GDM1 (cell line): ENCODE measurements around the gene SPG21.

Experiments
- DNase-seq: peaks from one replicate; lab custom pipeline; 2025; lab: John Stamatoyannopoulos, UW

The SPG21 gene

GRCh38 chr15:64991536-64992135 lies 1.9 kb upstream of the SPG21 start:
- DNase-seq, result no peak

- no peak for DNase-seq
Measured at GRCh38 chr15:64990168-64990470, 405 bp upstream of the SPG21 start.

- DNase-seq, result no peak
Measured at GRCh38 chr15:64987136-64987535, 2.6 kb downstream of the SPG21 start.

GRCh38 chr15:64985366-64986033 lies 4.2 kb downstream of the SPG21 start:
- DNase-seq, result no peak

GRCh38 chr15:64982472-64982871 lies 7.2 kb downstream of the SPG21 start:
- no peak for DNase-seq

- no peak for DNase-seq
Measured at GRCh38 chr15:64981812-64982431, 7.8 kb downstream of the SPG21 start.

- no peak for DNase-seq
Measured at GRCh38 chr15:64979252-64979710, 10.4 kb downstream of the SPG21 start.

GRCh38 chr15:64975390-64975789 lies 14.3 kb downstream of the SPG21 start:
- no peak for DNase-seq

- DNase-seq, result no peak
Measured at GRCh38 chr15:64970698-64971097, 19.0 kb downstream of the SPG21 start.

- no peak for DNase-seq
Measured at GRCh38 chr15:64969401-64969800, 20.3 kb downstream of the SPG21 start.

- DNase-seq, result no peak
Measured at GRCh38 chr15:64961013-64961412, 28.7 kb downstream of the SPG21 start.

GRCh38 chr15:64960153-64960552 lies 29.6 kb downstream of the SPG21 start:
- no peak for DNase-seq

GRCh38 chr15:64959128-64959527 lies 30.6 kb downstream of the SPG21 start:
- DNase-seq, result no peak

GRCh38 chr15:64954395-64954794 lies 35.3 kb downstream of the SPG21 start:
- DNase-seq, result no peak

GRCh38 chr15:64951777-64952418 lies 37.8 kb downstream of the SPG21 start:
- DNase-seq, result no peak

GRCh38 chr15:64950888-64951287 lies 38.8 kb downstream of the SPG21 start:
- no peak for DNase-seq

- DNase-seq, result no peak
Measured at GRCh38 chr15:64949383-64950186, 40.1 kb downstream of the SPG21 start.

GRCh38 chr15:64948916-64949315 lies 40.8 kb downstream of the SPG21 start:
- DNase-seq, result no peak

- no peak for DNase-seq
Measured at GRCh38 chr15:64947211-64947610, 42.5 kb downstream of the SPG21 start.

- no peak for DNase-seq
Measured at GRCh38 chr15:64944961-64945360, 44.8 kb downstream of the SPG21 start.

GRCh38 chr15:64943512-64944225 lies 46.0 kb downstream of the SPG21 start:
- DNase-seq, result no peak

GRCh38 chr15:64942356-64942755 lies 47.4 kb downstream of the SPG21 start:
- DNase-seq, result no peak
